GM13977 (cell line): ENCODE measurements around the gene MARK2.

ENCODE experiments used
- DNase-seq: peaks from one replicate; pipeline ENCODE4 v3.0.0; 2012; ENCODE audit warnings: low spot score
- CTCF ChIP-seq: IDR thresholded peaks from 2 replicates; pipeline ENCODE4 v1.5.1; 2012; ENCODE audit warnings: mild to moderate bottlenecking, control low read depth; ENCODE audit not compliant: insufficient read depth; ENCODE audit errors: extremely low read depth, missing control alignments
- in situ Hi-C: fragments of 300-500 bp; cut with MboI; formaldehyde crosslinking; loops from one replicate; pipeline ENCODE4 v1.12.0; 2022; ENCODE audit warnings: low sequenced_read_pairs, low pct_unique_long_range_greater_than_20kb, mixed read lengths, inconsistent platforms; ENCODE audit not compliant: unreplicated experiment

Gene MARK2

GRCh38 chr11:63838678-63839507, at the start of gene MARK2:
Gene MARK2, plus strand, starts transcription at chr11:63839110. Its CDS starts 397 bp downstream, at chr11:63839507.
- TF ChIP-seq CTCF = no peak
- DNase-seq = peak; percentile 98
- in situ Hi-C loops = loop anchor here (10.0 kb wide), 1 partner anchor 106 kb away; no protein-coding TSS in a partner anchor

- in situ Hi-C loops = loop anchor here (25.0 kb wide), 1 partner anchor 346 kb away; no protein-coding TSS in a partner anchor
- TF ChIP-seq CTCF = no peak
- DNase-seq = no peak
Measured at GRCh38 chr11:63791495-63792167, 47.3 kb upstream of the MARK2 start.

GRCh38 chr11:63793161-63793560, 45.7 kb upstream of the MARK2 start:
- no peak for DNase-seq
- in situ Hi-C loops = loop anchor here (25.0 kb wide), 1 partner anchor 344 kb away; no protein-coding TSS in a partner anchor
- TF ChIP-seq CTCF = no peak

DNA sequence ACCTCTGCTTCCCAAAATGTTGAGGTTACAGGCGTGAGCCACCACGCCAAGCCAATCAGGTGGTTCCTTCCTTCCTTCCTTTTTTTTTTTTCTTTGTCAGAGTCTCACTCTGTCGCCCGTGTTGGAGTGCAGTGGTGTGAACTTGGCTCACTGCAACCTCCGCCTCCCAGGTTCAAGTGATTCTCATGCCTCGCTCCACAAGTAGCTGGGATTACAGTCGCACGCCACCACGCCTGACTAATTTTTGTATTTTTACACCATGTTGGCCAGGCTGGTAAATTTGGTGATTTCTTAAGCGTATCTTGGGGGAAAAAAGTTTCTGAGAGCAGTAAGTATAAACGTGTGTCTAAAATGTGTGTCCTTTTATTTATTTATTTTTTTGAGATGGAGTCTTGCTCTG, 43.8 kb upstream of the MARK2 start:
- in situ Hi-C loops = loop anchor here (25.0 kb wide), 1 partner anchor 342 kb away; no protein-coding TSS in a partner anchor
- no peak for DNase-seq
- TF ChIP-seq CTCF = no peak

DNA sequence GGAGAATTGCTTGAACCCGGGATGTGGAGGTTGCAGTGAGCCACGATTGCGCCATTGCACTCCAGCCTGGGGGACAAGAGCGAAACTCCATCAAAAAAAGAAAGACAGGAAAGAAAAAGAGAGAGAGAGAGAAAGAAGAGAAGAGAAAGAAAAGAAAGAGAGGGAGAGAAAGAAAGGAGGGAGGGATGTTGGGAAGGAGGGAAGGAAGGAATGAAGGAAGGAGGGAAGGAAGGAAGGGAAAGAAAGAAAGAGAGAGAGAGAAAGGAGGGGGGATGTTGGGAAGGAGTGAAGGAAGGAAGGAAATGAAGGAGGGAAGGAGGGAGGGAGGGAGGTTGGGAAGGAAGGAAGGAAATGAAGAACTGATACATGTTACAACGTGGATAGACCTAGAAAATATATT, 38.0 kb upstream of the MARK2 start:
- in situ Hi-C loops = no loop called here
- DNase-seq = no peak
- TF ChIP-seq CTCF = no peak

GRCh38 chr11:63802637-63803414, 36.1 kb upstream of the MARK2 start:
- no peak for DNase-seq
- no peak for TF ChIP-seq CTCF
- in situ Hi-C loops = no loop called here
